IMR-90 (cell line): ENCODE results near the gene FRAS1.

Experiments
- BHLHE40 ChIP-seq: fragments of 150-350 bp; IDR thresholded peaks from 2 replicates; pipeline ENCODE4 v1.6.1; 2016; ENCODE audit warnings: mild to moderate bottlenecking, low read depth, low read length
- CEBPB ChIP-seq: IDR thresholded peaks from 2 replicates; pipeline ENCODE4 v1.6.1; 2012; ENCODE audit warnings: low read depth, low read length, improper control_type of control experiment
- FOS ChIP-seq: fragments of 150-350 bp; IDR thresholded peaks from 2 replicates; pipeline ENCODE4 v1.6.1; 2016; ENCODE audit warnings: low read depth, low read length
- MAFK ChIP-seq: IDR thresholded peaks from 2 replicates; pipeline ENCODE4 v1.6.1; 2012; ENCODE audit warnings: low read depth, low read length, improper control_type of control experiment
- MAZ ChIP-seq: IDR thresholded peaks from 2 replicates; pipeline ENCODE4 v1.6.1; 2012; ENCODE audit warnings: low read depth, mild to moderate bottlenecking, low read length, improper control_type of control experiment, moderate library complexity, borderline replicate concordance
- MXI1 ChIP-seq: IDR thresholded peaks from 2 replicates; pipeline ENCODE4 v1.6.1; 2012; ENCODE audit warnings: low read depth, mild to moderate bottlenecking, low read length, moderate library complexity, borderline replicate concordance
- POLR2A ChIP-seq: IDR thresholded peaks from 2 replicates; pipeline ENCODE4 v1.6.1; 2012; ENCODE audit warnings: mild to moderate bottlenecking, low read depth, low read length
- RAD21 ChIP-seq: IDR thresholded peaks from 2 replicates; pipeline ENCODE4 v1.6.1; 2012; ENCODE audit warnings: low read length, improper control_type of control experiment
- RCOR1 ChIP-seq: IDR thresholded peaks from 2 replicates; pipeline ENCODE4 v1.6.1; 2012; ENCODE audit warnings: mild to moderate bottlenecking, low read length, improper control_type of control experiment; ENCODE audit not compliant: insufficient replicate concordance
- SMC3 ChIP-seq: fragments of 150-350 bp; IDR thresholded peaks from 2 replicates; pipeline ENCODE4 v1.6.1; 2016; ENCODE audit warnings: low read depth, mild to moderate bottlenecking, antibody characterized with exemption, low read length, moderate library complexity
- TF ChIP-seq, protein P1 (sequence below): conservative IDR thresholded peaks from 2 replicates; pipeline ENCODE4 v1.5.1; 2012; ENCODE audit warnings: mild to moderate bottlenecking, low read depth, low read length, improper control_type of control experiment

DNA sequence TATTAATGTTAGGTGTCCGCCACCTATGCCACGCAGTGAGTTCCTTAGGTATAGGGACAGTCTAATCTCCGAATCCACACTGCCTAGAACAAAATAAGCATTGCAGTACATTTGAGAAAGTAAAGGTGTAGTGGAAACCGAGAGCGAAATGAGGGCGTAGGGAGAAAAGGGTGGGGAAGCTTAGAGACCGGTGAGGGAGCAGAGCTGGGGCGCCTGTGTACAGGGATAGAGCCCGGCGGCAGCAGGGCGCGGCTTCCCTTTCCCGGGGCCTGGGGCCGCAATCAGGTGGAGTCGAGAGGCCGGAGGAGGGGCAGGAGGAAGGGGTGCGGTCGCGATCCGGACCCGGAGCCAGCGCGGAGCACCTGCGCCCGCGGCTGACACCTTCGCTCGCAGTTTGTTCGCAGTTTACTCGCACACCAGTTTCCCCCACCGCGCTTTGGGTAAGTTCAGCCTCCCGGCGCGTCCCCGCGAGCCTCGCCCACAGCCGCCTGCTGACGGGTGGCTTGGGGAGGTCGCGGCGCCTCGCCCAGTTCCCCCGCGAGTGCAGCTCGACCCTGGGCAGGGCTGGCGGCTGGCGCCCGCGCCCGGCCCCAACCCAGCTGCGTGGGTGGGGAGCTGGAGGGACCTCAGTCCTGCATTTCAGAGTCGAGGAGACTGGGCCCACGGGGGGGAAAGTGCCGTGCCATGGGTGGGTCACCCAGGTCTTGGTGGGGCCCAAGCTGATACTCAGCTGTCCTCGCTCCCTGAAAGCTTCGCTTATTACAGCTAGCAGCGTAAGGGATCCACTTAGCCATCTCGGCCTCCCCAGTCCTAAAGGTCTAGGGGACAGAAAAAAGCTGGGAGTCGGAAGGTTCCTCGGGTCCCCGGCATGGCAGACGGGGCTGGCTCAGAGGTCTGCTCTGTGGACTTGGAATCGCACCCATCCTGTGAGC is 494.6 kb downstream of the FRAS1 start, which contains the start of gene ANXA3:
- TF ChIP-seq, protein P1, sequence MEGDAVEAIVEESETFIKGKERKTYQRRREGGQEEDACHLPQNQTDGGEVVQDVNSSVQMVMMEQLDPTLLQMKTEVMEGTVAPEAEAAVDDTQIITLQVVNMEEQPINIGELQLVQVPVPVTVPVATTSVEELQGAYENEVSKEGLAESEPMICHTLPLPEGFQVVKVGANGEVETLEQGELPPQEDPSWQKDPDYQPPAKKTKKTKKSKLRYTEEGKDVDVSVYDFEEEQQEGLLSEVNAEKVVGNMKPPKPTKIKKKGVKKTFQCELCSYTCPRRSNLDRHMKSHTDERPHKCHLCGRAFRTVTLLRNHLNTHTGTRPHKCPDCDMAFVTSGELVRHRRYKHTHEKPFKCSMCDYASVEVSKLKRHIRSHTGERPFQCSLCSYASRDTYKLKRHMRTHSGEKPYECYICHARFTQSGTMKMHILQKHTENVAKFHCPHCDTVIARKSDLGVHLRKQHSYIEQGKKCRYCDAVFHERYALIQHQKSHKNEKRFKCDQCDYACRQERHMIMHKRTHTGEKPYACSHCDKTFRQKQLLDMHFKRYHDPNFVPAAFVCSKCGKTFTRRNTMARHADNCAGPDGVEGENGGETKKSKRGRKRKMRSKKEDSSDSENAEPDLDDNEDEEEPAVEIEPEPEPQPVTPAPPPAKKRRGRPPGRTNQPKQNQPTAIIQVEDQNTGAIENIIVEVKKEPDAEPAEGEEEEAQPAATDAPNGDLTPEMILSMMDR: no peak
- TF ChIP-seq POLR2A (no peak), BHLHE40 (no peak), RAD21 (no peak), RCOR1 (no peak), FOS (no peak), MAZ (no peak), MAFK (no peak), CEBPB (no peak), SMC3 (no peak), MXI1 (no peak)
